ENCODE data around the gene PTER.

PTER gene

DNA sequence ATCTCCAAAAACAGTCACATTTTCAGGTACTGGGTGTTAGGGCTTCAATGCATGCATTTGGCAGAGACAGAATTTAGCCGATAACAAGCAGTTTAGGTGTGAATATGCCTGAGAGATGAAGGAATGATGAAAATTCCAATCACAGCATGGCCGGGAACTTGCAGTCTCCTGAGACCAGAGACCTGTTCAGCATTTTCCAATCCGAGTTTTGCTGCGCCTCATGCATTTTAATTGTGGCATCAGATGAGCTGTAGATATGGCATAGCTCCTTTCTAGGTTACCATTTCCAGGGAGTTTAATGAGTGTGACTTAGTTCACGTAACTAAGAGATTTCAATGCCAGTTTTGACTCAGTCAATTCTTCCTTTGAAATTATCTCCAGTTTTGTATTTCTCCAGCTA lies 99.3 kb downstream of the PTER start:
- Histone ChIP-seq H2BK15ac (ENCODE audit: low read length) (no peak overlapping the region), H2BK5ac (ENCODE audit: low read length) (no peak overlapping the region), H3K4me1 (ENCODE audit: control insufficient read depth in 2 of 2, insufficient read depth in 1 of 2, low read depth in 1 of 2, low read length in 2 of 2) (no peaks in the 10 kb centered on the region), H3K9ac (ENCODE audit: low read depth, low read length, poor library complexity) (no peak overlapping the region), H2AFZ (ENCODE audit: low read length) (no peak overlapping the region), H3K4ac (ENCODE audit: low read length) (no peak overlapping the region), H3K36me3 (replicated peaks in 1 of 2; ENCODE audit: control insufficient read depth in 2 of 2, insufficient read depth in 2 of 2, low read length in 2 of 2) (no peaks in the 10 kb centered on the region), H2BK120ac (ENCODE audit: low read depth, low read length) (no peak overlapping the region), H3K23ac (ENCODE audit: low read depth, low read length, poor library complexity) (no peak overlapping the region), H3K4me2 (ENCODE audit: insufficient read depth, low read length, poor library complexity, severe bottlenecking) (no peak overlapping the region), H3K14ac (ENCODE audit: low read length) (no peak overlapping the region), H3K18ac (ENCODE audit: low read length) (no peak overlapping the region), H4K8ac (ENCODE audit: low read depth, low read length) (no peak overlapping the region), H4K91ac (ENCODE audit: low read depth, low read length, poor library complexity) (no peak overlapping the region), H3K4me3 (ENCODE audit: low read length in 2 of 2) (no peak overlapping the region), H3K9me3 (replicated peaks in 1 of 2; ENCODE audit: control insufficient read depth in 2 of 2, insufficient read depth in 1 of 2, low read depth in 1 of 2, low read length in 2 of 2) (no peaks in the 10 kb centered on the region), H2BK12ac (ENCODE audit: low read length) (no peak overlapping the region), H3K27ac (replicated peaks; ENCODE audit: low read length) (no peak overlapping the region), H2AK5ac (ENCODE audit: low read depth, low read length) (no peak overlapping the region), H3K79me1 (ENCODE audit: low read depth, low read length) (no peaks in the 10 kb centered on the region), H3K27me3 (ENCODE audit: control insufficient read depth in 3 of 3, insufficient read depth in 3 of 3, low read depth in 1 of 3, low read length in 3 of 3) (no peaks in the 10 kb centered on the region)
- no peak for DNase-seq (ENCODE audit: low spot score)
- WGBS, 2 donors (ENCODE audit: extremely low coverage in 2 of 2, insufficient read length in 2 of 2, insufficient replicate concordance in 1 of 2): no CpG with 5 or more reads among the region's 5 CpGs

DNA sequence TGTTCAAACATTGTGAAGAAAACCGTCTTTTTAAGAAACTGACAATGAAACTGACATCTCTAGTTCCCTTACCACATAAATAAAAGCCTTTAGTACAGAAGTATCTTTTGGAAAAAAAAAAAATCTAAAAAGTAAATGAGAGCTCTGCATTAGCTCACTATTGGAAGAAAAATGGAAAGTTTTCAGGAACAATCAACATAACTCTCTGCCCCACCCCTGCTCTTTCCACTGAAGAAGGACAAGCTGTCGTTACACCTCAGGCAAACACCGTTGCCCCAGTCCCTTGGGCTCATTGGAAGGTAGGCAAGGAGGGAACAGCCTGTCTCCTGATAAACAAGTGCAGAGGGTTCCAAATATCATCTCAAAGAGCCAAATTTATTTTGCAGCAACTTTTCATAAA lies 107.3 kb downstream of the PTER start:
- Histone ChIP-seq H4K8ac (ENCODE audit: low read depth, low read length) (no peak overlapping the region), H3K4ac (ENCODE audit: low read length) (no peak overlapping the region), H3K14ac (ENCODE audit: low read length) (no peak overlapping the region), H3K36me3 (replicated peaks in 1 of 2; ENCODE audit: control insufficient read depth in 2 of 2, insufficient read depth in 2 of 2, low read length in 2 of 2) (no peaks in the 10 kb centered on the region), H3K9ac (ENCODE audit: low read depth, low read length, poor library complexity) (no peak overlapping the region), H2BK15ac (ENCODE audit: low read length) (no peak overlapping the region), H4K91ac (ENCODE audit: low read depth, low read length, poor library complexity) (no peak overlapping the region), H3K23ac (ENCODE audit: low read depth, low read length, poor library complexity) (no peak overlapping the region), H3K27ac (replicated peaks; ENCODE audit: low read length) (no peak overlapping the region), H3K18ac (ENCODE audit: low read length) (no peak overlapping the region), H2BK5ac (ENCODE audit: low read length) (no peak overlapping the region), H3K4me3 (ENCODE audit: low read length in 2 of 2) (no peak overlapping the region), H2AFZ (ENCODE audit: low read length) (no peak overlapping the region), H3K27me3 (ENCODE audit: control insufficient read depth in 3 of 3, insufficient read depth in 3 of 3, low read depth in 1 of 3, low read length in 3 of 3) (peaks cover 0 to 7% (median 0%) of the 10 kb centered on the region in 3 experiments), H2BK12ac (ENCODE audit: low read length) (no peak overlapping the region), H2BK120ac (ENCODE audit: low read depth, low read length) (no peak overlapping the region), H3K9me3 (replicated peaks in 1 of 2; ENCODE audit: control insufficient read depth in 2 of 2, insufficient read depth in 1 of 2, low read depth in 1 of 2, low read length in 2 of 2) (no peaks in the 10 kb centered on the region), H3K4me2 (ENCODE audit: insufficient read depth, low read length, poor library complexity, severe bottlenecking) (no peak overlapping the region), H2AK5ac (ENCODE audit: low read depth, low read length) (no peak overlapping the region), H3K79me1 (ENCODE audit: low read depth, low read length) (no peaks in the 10 kb centered on the region), H3K4me1 (ENCODE audit: control insufficient read depth in 2 of 2, insufficient read depth in 1 of 2, low read depth in 1 of 2, low read length in 2 of 2) (no peaks in the 10 kb centered on the region)
- WGBS, 2 donors (ENCODE audit: extremely low coverage in 2 of 2, insufficient read length in 2 of 2, insufficient replicate concordance in 1 of 2): no CpG with 5 or more reads among the region's 3 CpGs
- DNase-seq (ENCODE audit: low spot score): no peak

DNA sequence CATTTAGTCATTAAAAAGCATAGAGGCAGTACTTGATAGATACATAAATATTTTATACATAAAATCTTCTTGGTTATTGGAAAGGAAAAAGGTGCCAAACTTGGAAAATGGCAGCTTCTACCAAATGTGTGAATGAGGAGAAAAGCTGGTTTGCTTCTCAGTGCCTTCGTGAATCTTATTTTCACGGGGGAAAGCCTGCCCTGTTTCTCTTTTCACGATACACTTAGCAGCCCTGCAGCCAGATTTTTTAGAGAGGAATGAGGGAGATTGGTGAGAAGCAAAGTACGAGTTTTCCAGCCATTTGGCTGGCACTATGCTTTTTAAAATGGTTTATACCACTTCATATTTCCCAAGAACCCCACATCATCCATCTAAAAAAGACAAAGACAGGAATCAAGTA lies 107.8 kb downstream of the PTER start:
- Histone ChIP-seq H3K14ac (ENCODE audit: low read length) (no peak overlapping the region), H3K27me3 (ENCODE audit: control insufficient read depth in 3 of 3, insufficient read depth in 3 of 3, low read depth in 1 of 3, low read length in 3 of 3) (peaks cover 0 to 7% (median 0%) of the 10 kb centered on the region in 3 experiments), H3K36me3 (replicated peaks in 1 of 2; ENCODE audit: control insufficient read depth in 2 of 2, insufficient read depth in 2 of 2, low read length in 2 of 2) (no peaks in the 10 kb centered on the region), H3K4me3 (ENCODE audit: low read length in 2 of 2) (no peak overlapping the region), H2AK5ac (ENCODE audit: low read depth, low read length) (no peak overlapping the region), H2BK12ac (ENCODE audit: low read length) (no peak overlapping the region), H2BK5ac (ENCODE audit: low read length) (no peak overlapping the region), H3K27ac (replicated peaks; ENCODE audit: low read length) (no peak overlapping the region), H2BK15ac (ENCODE audit: low read length) (no peak overlapping the region), H3K23ac (ENCODE audit: low read depth, low read length, poor library complexity) (no peak overlapping the region), H4K91ac (ENCODE audit: low read depth, low read length, poor library complexity) (no peak overlapping the region), H3K4me1 (ENCODE audit: control insufficient read depth in 2 of 2, insufficient read depth in 1 of 2, low read depth in 1 of 2, low read length in 2 of 2) (no peaks in the 10 kb centered on the region), H3K9ac (ENCODE audit: low read depth, low read length, poor library complexity) (no peak overlapping the region), H3K4ac (ENCODE audit: low read length) (no peak overlapping the region), H2AFZ (ENCODE audit: low read length) (no peak overlapping the region), H4K8ac (ENCODE audit: low read depth, low read length) (no peak overlapping the region), H3K9me3 (replicated peaks in 1 of 2; ENCODE audit: control insufficient read depth in 2 of 2, insufficient read depth in 1 of 2, low read depth in 1 of 2, low read length in 2 of 2) (no peaks in the 10 kb centered on the region), H2BK120ac (ENCODE audit: low read depth, low read length) (no peak overlapping the region), H3K79me1 (ENCODE audit: low read depth, low read length) (no peaks in the 10 kb centered on the region), H3K4me2 (ENCODE audit: insufficient read depth, low read length, poor library complexity, severe bottlenecking) (no peak overlapping the region), H3K18ac (ENCODE audit: low read length) (no peak overlapping the region)
- DNase-seq (ENCODE audit: low spot score): no peak
- no CpG with 5 or more reads among the region's 4 CpGs for WGBS, 2 donors (ENCODE audit: extremely low coverage in 2 of 2, insufficient read length in 2 of 2, insufficient replicate concordance in 1 of 2)

DNA sequence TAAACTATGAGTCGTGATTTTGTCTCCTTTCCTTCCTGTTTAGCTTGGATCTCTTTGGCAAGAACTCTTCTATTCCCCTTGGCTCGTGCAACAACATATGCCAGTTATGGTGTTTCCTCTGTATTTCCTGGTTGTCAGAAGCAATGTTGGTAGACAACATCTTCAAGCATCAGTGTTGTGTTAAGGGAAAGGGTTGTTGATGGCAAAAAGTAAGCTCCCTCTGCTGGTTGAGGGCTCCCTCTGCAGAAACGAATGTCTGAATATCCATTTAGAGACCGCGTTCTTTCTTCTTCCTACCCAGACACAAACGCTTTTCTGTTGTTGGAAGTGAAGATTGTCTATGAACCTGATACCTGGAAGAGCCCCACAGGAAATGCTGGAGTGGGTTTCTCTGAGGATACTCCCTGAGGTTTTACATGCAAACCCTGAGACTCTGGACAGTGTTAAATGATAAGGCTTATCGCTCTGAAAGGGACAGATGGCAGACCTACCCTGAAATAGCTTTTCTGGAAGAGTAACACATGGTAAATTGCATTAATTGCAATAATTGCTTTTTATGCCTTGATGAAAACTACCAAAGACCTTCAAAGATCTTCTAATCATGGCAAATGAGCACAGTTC lies 108.4 kb downstream of the PTER start:
- Histone ChIP-seq H2BK15ac (ENCODE audit: low read length) (no peak overlapping the region), H3K79me1 (ENCODE audit: low read depth, low read length) (no peaks in the 10 kb centered on the region), H3K27me3 (ENCODE audit: control insufficient read depth in 3 of 3, insufficient read depth in 3 of 3, low read depth in 1 of 3, low read length in 3 of 3) (peaks cover 0 to 7% (median 0%) of the 10 kb centered on the region in 3 experiments), H3K14ac (ENCODE audit: low read length) (no peak overlapping the region), H3K23ac (ENCODE audit: low read depth, low read length, poor library complexity) (no peak overlapping the region), H2BK12ac (ENCODE audit: low read length) (no peak overlapping the region), H4K91ac (ENCODE audit: low read depth, low read length, poor library complexity) (no peak overlapping the region), H3K9ac (ENCODE audit: low read depth, low read length, poor library complexity) (no peak overlapping the region), H3K27ac (replicated peaks; ENCODE audit: low read length) (no peak overlapping the region), H3K4me3 (ENCODE audit: low read length in 2 of 2) (no peak overlapping the region), H2BK120ac (ENCODE audit: low read depth, low read length) (no peak overlapping the region), H3K4me1 (ENCODE audit: control insufficient read depth in 2 of 2, insufficient read depth in 1 of 2, low read depth in 1 of 2, low read length in 2 of 2) (no peaks in the 10 kb centered on the region), H2AFZ (ENCODE audit: low read length) (no peak overlapping the region), H4K8ac (ENCODE audit: low read depth, low read length) (no peak overlapping the region), H3K36me3 (replicated peaks in 1 of 2; ENCODE audit: control insufficient read depth in 2 of 2, insufficient read depth in 2 of 2, low read length in 2 of 2) (no peaks in the 10 kb centered on the region), H3K9me3 (replicated peaks in 1 of 2; ENCODE audit: control insufficient read depth in 2 of 2, insufficient read depth in 1 of 2, low read depth in 1 of 2, low read length in 2 of 2) (no peaks in the 10 kb centered on the region), H3K4me2 (ENCODE audit: insufficient read depth, low read length, poor library complexity, severe bottlenecking) (no peak overlapping the region), H3K4ac (ENCODE audit: low read length) (no peak overlapping the region), H3K18ac (ENCODE audit: low read length) (no peak overlapping the region), H2AK5ac (ENCODE audit: low read depth, low read length) (no peak overlapping the region), H2BK5ac (ENCODE audit: low read length) (no peak overlapping the region)
- no peak for DNase-seq (ENCODE audit: low spot score)
- no CpG with 5 or more reads among the region's 7 CpGs for WGBS, 2 donors (ENCODE audit: extremely low coverage in 2 of 2, insufficient read length in 2 of 2, insufficient replicate concordance in 1 of 2)
